H1 (cell line): ENCODE results near the gene TSR1.

Source experiments
- CTCF ChIP-seq, 3 experiments: IDR thresholded peaks; 1 replicate in 2 of 3; 2 replicates in 1 of 3; pipeline versions ENCODE4 v1.5.1 to v1.6.1; 2011; ENCODE audit warnings: low read length in 3 of 3, mild to moderate bottlenecking in 3 of 3, inconsistent platforms in 2 of 3, low read depth in 1 of 3, moderate library complexity in 1 of 3; ENCODE audit not compliant: insufficient read depth in 1 of 3; ENCODE audit errors: control extremely low read depth in 1 of 3
- EZH2 ChIP-seq: fragments of 200-600 bp; sonication (generic); IDR thresholded peaks from 2 replicates; pipeline ENCODE4 v1.7.1; 2012; ENCODE audit warnings: low read depth, mild to moderate bottlenecking, moderate library complexity, low read length, inconsistent platforms; ENCODE audit not compliant: severe bottlenecking
- GABPA ChIP-seq: IDR thresholded peaks from 2 replicates; pipeline ENCODE4 v1.6.1; 2011; ENCODE audit warnings: mild to moderate bottlenecking, low read length, moderate library complexity, borderline replicate concordance; ENCODE audit not compliant: insufficient read depth
- JUN ChIP-seq: IDR thresholded peaks from 2 replicates; pipeline ENCODE4 v1.6.1; 2011; ENCODE audit warnings: low read depth, mild to moderate bottlenecking, improper control_type of control experiment, low read length
- MAX ChIP-seq: IDR thresholded peaks from 2 replicates; pipeline ENCODE4 v1.6.1; 2012; ENCODE audit warnings: inconsistent platforms
- POLR2A ChIP-seq, 2 experiments: IDR thresholded peaks; 1 replicate in 1 of 2; 2 replicates in 1 of 2; pipeline ENCODE4 v1.6.1; 2011; ENCODE audit warnings: low read depth in 2 of 2, low read length in 2 of 2, mild to moderate bottlenecking in 2 of 2; ENCODE audit errors: control extremely low read depth in 1 of 2
- POLR2AphosphoS5 ChIP-seq: IDR thresholded peaks from 2 replicates; pipeline ENCODE4 v1.6.1; 2011; ENCODE audit warnings: low read depth, low read length
- TBP ChIP-seq: IDR thresholded peaks from 2 replicates; pipeline ENCODE4 v1.6.1; 2011; ENCODE audit warnings: low read depth, low read length, improper control_type of control experiment
- TEAD4 ChIP-seq: IDR thresholded peaks from 2 replicates; pipeline ENCODE4 v1.6.1; 2012; ENCODE audit warnings: low read depth, low read length, inconsistent platforms, mixed read lengths

- TF ChIP-seq CTCF (IDR thresholded peaks at IDR 0.05; ENCODE audit: control extremely low read depth in 1 of 3, insufficient read depth in 1 of 3, low read depth in 1 of 3, low read length in 3 of 3) (no peak), POLR2AphosphoS5 (no peak), TBP (no peak), GABPA (no peak), MAX (no peak), EZH2 (no peak), JUN (no peak), TEAD4 (no peak), POLR2A (IDR thresholded peaks at IDR 0.05; ENCODE audit: control extremely low read depth in 1 of 2, low read depth in 2 of 2, low read length in 2 of 2) (no peak)
Observed at GRCh38 chr17:2338315-2338657, 2.0 kb upstream of the TSR1 start.
